HG03520 (cell line): Measurements from ENCODE around the gene C1orf216.
"Not testable (repeated sequence)": the region's sequence is repeated elsewhere in the genome, so short reads cannot be mapped to it uniquely, and the experiment has no call there.

Source experiments
- ATAC-seq: cut with Tn5 transposase; IDR thresholded peaks from one replicate; pipeline ENCODE4 v1.9.1; 2021; ENCODE audit warnings: mild to moderate bottlenecking, moderate library complexity; ENCODE audit not compliant: unreplicated experiment

The C1orf216 gene

GRCh38 chr1:35707601-35708440 is 10.9 kb downstream of the C1orf216 start:
- ATAC-seq = no peak

- ATAC-seq = no peak
These were observed 11.7 kb downstream of the C1orf216 start for GRCh38 chr1:35706846-35707600.

- ATAC-seq = no peak
These were observed 16.2 kb downstream of the C1orf216 start for GRCh38 chr1:35702508-35702907.

- ATAC-seq = not testable (repeated sequence)
These were observed 19.5 kb downstream of the C1orf216 start for GRCh38 chr1:35699152-35699551.

GRCh38 chr1:35692317-35692716 is 26.4 kb downstream of the C1orf216 start:
- no peak for ATAC-seq

- no peak for ATAC-seq
These were observed 27.0 kb downstream of the C1orf216 start for GRCh38 chr1:35691571-35692220.

GRCh38 chr1:35691080-35691479 is 27.6 kb downstream of the C1orf216 start:
- no peak for ATAC-seq

- ATAC-seq = not testable (repeated sequence)
These were observed 28.6 kb downstream of the C1orf216 start for GRCh38 chr1:35690103-35690502.

GRCh38 chr1:35688161-35688560 is 30.5 kb downstream of the C1orf216 start:
- ATAC-seq = no peak

- ATAC-seq = no peak
These were observed 35.7 kb downstream of the C1orf216 start for GRCh38 chr1:35683012-35683411.

- ATAC-seq = no peak
These were observed 38.4 kb downstream of the C1orf216 start for GRCh38 chr1:35680271-35680670.

GRCh38 chr1:35675773-35676172 is 42.9 kb downstream of the C1orf216 start:
- no peak for ATAC-seq

- no peak for ATAC-seq
These were observed 44.6 kb downstream of the C1orf216 start for GRCh38 chr1:35674111-35674510.

- no peak for ATAC-seq
These were observed 46.6 kb downstream of the C1orf216 start for GRCh38 chr1:35672116-35672515.

GRCh38 chr1:35668506-35668905 is 50.2 kb downstream of the C1orf216 start:
- no peak for ATAC-seq

GRCh38 chr1:35666916-35667315 is 51.8 kb downstream of the C1orf216 start:
- no peak for ATAC-seq

GRCh38 chr1:35666216-35666615 is 52.5 kb downstream of the C1orf216 start:
- ATAC-seq = no peak
